HG03460 (cell line): Measurements from ENCODE around the gene KLK14.

ENCODE experiments used
- ATAC-seq: cut with Tn5 transposase; IDR thresholded peaks from one replicate; pipeline ENCODE4 v1.9.1; 2021; ENCODE audit not compliant: unreplicated experiment

KLK14 gene

GRCh38 chr19:51086153-51086850, 3.6 kb upstream of the KLK14 start:
- no peak for ATAC-seq

DNA sequence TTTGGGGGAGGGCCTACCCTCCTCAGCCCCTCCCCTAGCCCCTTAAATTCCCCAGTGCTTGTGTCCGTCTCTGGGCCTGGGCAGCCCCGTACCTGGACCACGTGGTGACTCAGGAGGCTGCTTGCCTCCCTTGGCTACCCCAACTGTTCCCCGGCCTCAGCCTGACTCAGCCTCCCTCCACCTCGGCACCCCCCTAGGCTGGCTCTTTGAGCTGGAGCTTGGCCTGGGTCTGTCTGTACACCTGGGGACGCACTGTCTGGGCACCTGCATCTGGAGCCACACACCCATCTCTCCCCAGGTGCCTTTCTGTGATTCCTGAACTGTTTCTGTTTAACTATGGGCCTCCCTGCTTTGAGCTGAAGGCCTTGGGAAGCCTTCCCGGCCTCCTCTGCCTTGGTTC, 1.8 kb upstream of the KLK14 start:
- no peak for ATAC-seq

GRCh38 chr19:51083783-51084182, 1.1 kb upstream of the KLK14 start:
- no peak for ATAC-seq

- no peak for ATAC-seq
These were observed 494 bp upstream of the KLK14 start for GRCh38 chr19:51083181-51083580.

DNA sequence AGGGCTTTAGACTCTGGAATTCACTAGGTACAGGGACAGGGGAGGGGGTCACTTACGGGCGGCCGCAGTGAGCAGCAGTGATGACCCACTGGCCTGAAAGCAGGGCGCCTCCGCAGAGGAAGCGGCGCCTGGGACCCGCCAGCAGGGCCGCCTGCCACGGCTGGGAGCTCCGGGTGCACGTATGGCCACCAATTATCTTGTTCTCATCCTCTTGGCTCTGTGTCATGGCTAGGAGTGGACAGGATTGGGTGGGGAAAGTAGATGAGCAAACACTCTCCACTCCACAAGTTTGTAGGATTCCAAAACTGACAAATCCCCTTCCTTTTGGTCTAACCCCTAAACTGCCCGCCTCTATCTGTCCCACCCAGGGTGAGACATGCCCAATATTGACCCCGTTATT, 1.2 kb downstream of the KLK14 start:
- ATAC-seq = no peak

GRCh38 chr19:51079481-51080110, 3.1 kb downstream of the KLK14 start:
- no peak for ATAC-seq

GRCh38 chr19:51078731-51079130, 4.0 kb downstream of the KLK14 start:
- ATAC-seq = no peak

- no peak for ATAC-seq
These were observed 4.6 kb downstream of the KLK14 start for GRCh38 chr19:51078104-51078503.

- ATAC-seq = no peak
These were observed 6.0 kb downstream of the KLK14 start for GRCh38 chr19:51076631-51077213.

DNA sequence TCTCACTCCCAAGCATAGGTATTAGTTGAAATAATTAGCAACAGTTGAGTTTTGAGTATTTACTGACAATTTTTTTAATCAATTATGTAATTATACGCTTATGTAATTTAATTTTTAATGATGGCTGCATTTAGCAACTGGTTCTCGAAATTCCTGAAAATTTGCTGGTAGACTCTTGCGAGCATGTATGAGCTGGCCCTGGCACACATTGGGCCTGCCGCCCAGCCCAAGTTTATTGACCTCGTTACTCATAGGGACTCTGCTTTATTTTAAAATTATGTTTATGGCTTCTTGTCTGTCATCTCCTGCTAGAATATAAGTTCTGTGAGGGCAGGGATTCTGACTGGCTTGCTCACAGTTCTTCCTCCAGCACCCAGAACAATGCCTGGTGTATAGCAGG, 6.7 kb downstream of the KLK14 start:
- ATAC-seq = no peak

DNA sequence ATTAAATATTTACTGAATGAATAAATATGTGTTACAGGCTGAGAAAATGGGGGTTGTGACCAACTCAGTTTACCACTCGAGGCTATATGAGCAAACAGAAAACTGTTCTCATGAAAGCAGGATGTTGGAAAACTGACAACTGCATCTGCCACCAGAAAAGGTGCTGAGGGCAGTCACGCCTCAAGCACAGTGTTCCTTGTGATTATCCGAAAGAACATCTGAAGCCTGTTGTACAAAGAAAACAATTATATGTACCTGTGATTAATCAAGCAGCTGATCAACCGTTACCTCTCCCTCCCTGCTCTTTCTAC, 11.6 kb downstream of the KLK14 start:
- no peak for ATAC-seq

DNA sequence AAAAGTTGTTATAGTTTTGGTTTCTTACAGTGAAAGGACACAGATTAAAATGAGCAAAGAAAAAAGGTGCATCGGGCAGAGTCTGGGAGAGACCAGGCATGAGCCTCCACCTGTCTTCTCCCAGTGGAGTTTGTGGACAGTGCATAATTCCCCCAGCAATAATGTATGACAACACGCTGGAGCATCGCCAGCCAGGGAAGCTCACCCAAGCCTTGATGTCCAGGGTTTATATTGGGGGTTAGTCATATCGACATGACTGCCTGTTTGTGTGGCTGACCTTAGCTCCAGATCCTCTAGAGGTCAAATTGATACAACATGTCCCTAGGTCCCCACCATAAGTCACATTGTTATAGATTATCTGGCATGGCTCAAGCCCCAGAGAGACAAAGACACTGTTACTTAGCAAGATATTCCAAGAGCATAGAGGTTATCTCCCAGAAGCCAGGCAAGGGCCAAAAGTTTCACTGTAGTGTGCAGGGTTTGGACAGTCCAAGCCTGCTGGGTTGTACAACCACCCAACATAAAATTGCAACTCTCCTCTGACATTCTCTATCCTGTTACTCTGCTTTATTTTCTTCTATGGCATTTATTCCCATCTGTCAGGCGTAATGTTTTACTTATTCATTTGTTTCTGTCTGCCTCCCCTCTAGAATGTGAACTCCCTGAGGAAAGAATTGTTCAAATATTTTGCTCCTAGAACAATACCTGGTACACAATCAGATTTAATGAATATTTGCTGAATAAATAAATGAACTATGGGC, 12.2 kb downstream of the KLK14 start:
- ATAC-seq = no peak

DNA sequence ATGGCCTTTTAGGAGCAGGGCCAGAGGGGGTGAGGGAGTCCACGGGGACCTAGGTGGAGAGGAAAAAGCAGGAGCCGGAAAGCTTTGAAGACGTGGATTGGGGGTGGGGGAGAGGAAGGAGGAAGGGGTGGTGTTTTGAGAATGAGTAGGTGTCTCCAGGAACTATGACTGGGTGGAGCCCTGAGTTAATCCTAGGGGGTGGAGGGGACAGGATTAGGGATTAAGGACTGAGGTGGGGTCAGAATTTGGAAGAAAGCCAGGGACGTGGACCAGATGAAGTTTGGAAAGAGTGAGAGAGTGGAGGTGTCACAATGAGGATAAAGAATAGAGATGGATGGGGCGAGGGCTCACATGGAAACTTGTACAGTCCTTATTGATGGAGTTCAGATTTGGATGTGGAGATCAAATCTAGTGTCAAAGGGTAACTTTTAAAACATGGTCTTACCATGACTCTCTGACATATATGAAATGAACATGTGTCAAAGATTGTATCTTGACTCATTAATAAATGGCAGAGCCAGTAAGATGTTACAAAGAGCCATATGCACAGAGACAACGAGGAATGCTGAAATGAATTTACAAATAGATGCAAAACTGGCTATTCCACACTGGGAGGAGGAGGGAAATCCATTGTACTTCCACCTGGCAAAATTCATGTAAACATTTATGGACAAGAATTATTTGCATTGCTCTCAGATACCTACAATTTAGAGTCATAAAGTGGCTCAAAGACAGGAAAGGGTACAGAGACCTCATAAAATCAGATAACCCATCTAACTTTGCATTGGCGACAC, 16.1 kb downstream of the KLK14 start:
- no peak for ATAC-seq

- no peak for ATAC-seq
These were observed 17.3 kb downstream of the KLK14 start for GRCh38 chr19:51065221-51065960.

- ATAC-seq = no peak
These were observed 18.0 kb downstream of the KLK14 start, which contains the start of gene KLK13 for GRCh38 chr19:51064534-51065220. Gene KLK13, minus strand, starts transcription at chr19:51065092. Its CDS starts 25 bp downstream, at chr19:51065067.

DNA sequence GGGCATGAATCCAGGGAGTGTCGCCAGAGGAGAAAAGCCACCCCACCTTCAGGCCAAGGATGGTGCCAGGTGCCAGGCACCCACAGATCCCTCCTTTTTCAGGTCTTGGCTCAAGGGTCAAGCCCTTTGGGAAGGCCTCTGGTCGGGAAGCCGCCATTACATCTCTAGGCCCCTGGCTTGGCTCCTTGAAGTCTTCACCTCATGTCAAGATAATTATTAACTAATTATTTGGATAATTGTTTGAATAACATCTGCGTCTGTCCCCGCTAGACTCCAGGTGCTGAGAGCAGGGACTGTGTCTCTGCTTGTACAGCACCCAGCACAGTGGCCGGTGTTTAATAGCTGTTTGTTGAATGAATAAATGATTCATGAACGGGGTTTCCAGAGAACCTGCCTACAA, 19.0 kb downstream of the KLK14 start:
- ATAC-seq = no peak

DNA sequence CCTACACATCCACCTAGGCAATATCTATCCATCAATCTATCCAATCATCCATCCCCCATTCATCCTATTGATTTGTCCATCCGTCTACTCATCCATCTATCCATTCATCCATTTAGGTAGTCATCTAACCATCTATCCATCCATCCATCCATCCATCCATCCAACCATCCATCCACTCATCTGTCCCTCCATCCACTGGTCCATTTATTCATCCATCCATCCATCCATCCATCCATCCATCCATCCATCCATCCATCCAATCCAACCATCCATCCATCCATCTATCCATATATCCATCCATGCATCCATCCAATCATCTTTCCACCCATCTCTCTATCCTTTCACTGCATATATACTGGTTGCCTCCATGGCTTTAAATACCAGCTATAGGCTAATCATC, 21.7 kb downstream of the KLK14 start:
- no peak for ATAC-seq

DNA sequence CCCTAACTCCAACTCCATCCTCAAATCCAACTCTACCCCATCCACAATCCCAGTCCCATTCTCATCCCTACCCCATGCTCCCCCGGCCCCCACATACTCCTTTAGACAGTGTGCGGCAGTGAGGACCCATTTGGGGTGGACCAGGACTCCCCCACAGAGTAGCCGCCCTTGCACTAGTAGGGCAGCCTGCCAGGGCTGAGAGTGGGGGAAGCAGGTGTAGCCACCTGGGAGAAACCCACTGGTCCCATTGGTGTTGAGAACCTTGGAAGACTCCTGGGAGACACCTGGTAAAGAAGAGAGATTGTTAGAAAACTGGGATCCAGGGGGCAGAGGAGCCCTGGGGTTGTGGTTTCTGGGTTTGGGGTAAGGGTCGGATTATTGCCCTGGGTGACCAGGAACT, 22.4 kb downstream of the KLK14 start:
- no peak for ATAC-seq

DNA sequence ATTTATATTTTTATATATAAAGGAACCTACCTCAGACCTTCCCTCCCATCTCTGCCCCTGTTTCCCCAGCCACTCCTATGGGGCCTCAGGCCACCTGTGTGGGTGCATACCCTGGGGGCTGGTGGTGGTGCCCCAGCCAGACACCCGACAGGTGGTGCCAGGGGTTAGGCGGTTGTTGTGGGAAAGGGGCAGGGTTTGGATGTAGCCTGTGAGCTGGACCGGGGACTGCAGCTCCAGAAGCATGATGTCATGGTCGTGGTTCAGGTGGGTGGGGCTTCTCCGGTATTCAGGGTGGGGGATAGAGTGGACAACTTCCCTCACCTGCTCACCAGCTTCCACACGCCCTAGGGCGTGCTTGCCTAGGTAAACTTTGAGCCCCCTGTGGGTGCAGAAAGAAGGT, 23.0 kb downstream of the KLK14 start:
- no peak for ATAC-seq

- no peak for ATAC-seq
These were observed 26.8 kb downstream of the KLK14 start for GRCh38 chr19:51055866-51056265.
